ENCODE results near the gene RIN2.

Gene RIN2

GRCh38 chr20:19765913-19766312 is 7.9 kb downstream of the RIN2 start:
- FAIRE-seq: no peak

GRCh38 chr20:19767070-19767469 is 9.0 kb downstream of the RIN2 start:
- FAIRE-seq: no peak

GRCh38 chr20:19768325-19768842 is 10.3 kb downstream of the RIN2 start:
- FAIRE-seq: no peak

GRCh38 chr20:19769507-19769906 is 11.4 kb downstream of the RIN2 start:
- FAIRE-seq: no peak

- no peak for FAIRE-seq
These were observed 12.3 kb downstream of the RIN2 start for GRCh38 chr20:19770375-19770774.

- FAIRE-seq: no peak
These were observed 13.0 kb downstream of the RIN2 start for GRCh38 chr20:19771031-19771430.

- no peak for FAIRE-seq
These were observed 15.4 kb downstream of the RIN2 start for GRCh38 chr20:19773471-19773870.

- FAIRE-seq: no peak
These were observed 16.3 kb downstream of the RIN2 start for GRCh38 chr20:19774135-19774933.

- no peak for FAIRE-seq
These were observed 17.5 kb downstream of the RIN2 start for GRCh38 chr20:19775353-19776253.

- no peak for FAIRE-seq
These were observed 19.3 kb downstream of the RIN2 start for GRCh38 chr20:19777315-19777714.

GRCh38 chr20:19777981-19778380 is 19.9 kb downstream of the RIN2 start:
- FAIRE-seq: no peak

- no peak for FAIRE-seq
These were observed 20.3 kb downstream of the RIN2 start for GRCh38 chr20:19778404-19778803.

- no peak for FAIRE-seq
These were observed 21.6 kb downstream of the RIN2 start for GRCh38 chr20:19779634-19780033.

- FAIRE-seq: no peak
These were observed 22.2 kb downstream of the RIN2 start for GRCh38 chr20:19780261-19780660.

GRCh38 chr20:19781235-19781634 is 23.2 kb downstream of the RIN2 start:
- FAIRE-seq: no peak

- FAIRE-seq: no peak
These were observed 24.6 kb downstream of the RIN2 start for GRCh38 chr20:19782669-19783068.

GRCh38 chr20:19783966-19784401 is 25.9 kb downstream of the RIN2 start:
- no peak for FAIRE-seq

GRCh38 chr20:19784511-19785172 is 26.6 kb downstream of the RIN2 start:
- peak; percentile 88 for FAIRE-seq

- FAIRE-seq: no peak
These were observed 27.3 kb downstream of the RIN2 start for GRCh38 chr20:19785173-19785982.

GRCh38 chr20:19785983-19786285 is 27.9 kb downstream of the RIN2 start:
- no peak for FAIRE-seq

GRCh38 chr20:19786311-19786710 is 28.3 kb downstream of the RIN2 start:
- no peak for FAIRE-seq

GRCh38 chr20:19787366-19787765 is 29.3 kb downstream of the RIN2 start:
- FAIRE-seq: no peak
